Measurements from ENCODE around the gene FCHSD1.

- TF ChIP-seq FOXJ3 (CRISPR knock-in tag; IDR thresholded peaks at IDR 0.05) (no peak), RFX5 (IDR thresholded peaks at IDR 0.05; ENCODE audit: low read length) (no peak), POLR2AphosphoS5 (IDR thresholded peaks at IDR 0.05; ENCODE audit: low read depth, low read length) (no peak), RAD21 (IDR thresholded peaks at IDR 0.05; ENCODE audit: low read length) (no peak), CTCF (IDR thresholded peaks at IDR 0.05) (no peak), REST (IDR thresholded peaks at IDR 0.05; ENCODE audit: low read depth, low read length) (no peak)
These were observed 53.4 kb downstream of the FCHSD1 start for GRCh38 chr5:141597814-141598213.
